ENCODE measurements around the gene ZNF638. TPM values are rescaled to one million over a fixed set of nuclear protein-coding genes. Genes with fewer than 3 reads are reported as not detected.

Gene ZNF638
- polyA plus RNA-seq, 2 donors = 42.4 to 102 TPM

DNA sequence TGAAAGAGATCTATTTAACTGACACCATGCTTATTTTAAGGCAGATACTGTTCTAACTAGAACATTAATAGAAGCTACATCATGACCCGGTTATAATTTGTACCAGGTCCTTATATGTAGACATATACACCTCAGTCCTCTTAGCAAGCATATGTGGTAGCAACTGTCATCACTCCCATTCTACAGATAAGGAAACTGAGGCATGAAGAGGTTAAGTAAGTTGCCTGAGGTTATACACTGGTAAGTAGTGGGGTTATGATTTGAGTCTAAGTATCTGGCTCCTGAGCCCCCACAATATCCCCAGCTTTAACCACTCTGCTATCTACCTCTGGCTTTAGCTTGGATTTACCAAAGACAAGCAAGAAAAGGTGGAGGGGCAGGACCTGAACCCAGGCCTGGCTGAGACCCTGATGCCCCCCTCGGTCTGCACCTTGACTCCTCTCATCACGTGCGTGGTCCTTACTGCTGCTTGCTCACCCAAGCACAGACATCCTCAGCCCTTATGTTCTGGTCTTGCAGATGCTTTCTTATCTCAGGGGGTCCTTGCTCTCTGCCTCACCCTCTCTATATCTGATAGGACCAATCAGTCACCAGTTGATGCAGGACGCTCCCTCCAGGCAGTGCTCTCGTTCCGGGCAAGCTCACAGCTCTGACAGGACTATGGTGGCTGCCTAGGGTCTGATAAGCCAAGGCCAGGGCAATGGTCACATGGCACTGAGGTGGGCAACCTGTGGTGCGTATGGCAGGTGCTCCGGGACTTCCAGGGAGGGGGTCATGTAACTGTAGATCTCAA, 125.7 kb downstream of the ZNF638 start:
- peaks cover 0 to 4% of the 10 kb centered on the region in 2 donors for H3K9me3 ChIP-seq (ENCODE audit: control insufficient read depth in 2 of 2, insufficient read depth in 1 of 2, low read depth in 1 of 2, low read length in 1 of 2)
- peak overlapping the region in 1 of 2 donors; percentile 24 for H3K27ac ChIP-seq (ENCODE audit: low read depth in 2 of 2, low read length in 1 of 2)
- WGBS, 2 donors = 92 to 93% methylated on average over 9 of the region's 9 CpGs
- H3K4me1 ChIP-seq (ENCODE audit: control insufficient read depth in 2 of 2, insufficient read depth in 2 of 2, low read length in 1 of 2) = peaks cover 6 to 7% of the 10 kb centered on the region in 2 donors
- H3K4me3 ChIP-seq (ENCODE audit: low read depth in 1 of 2, low read length in 2 of 2) = no peak overlapping the region
- no peaks in the 10 kb centered on the region for H3K36me3 ChIP-seq (ENCODE audit: control insufficient read depth in 2 of 2, insufficient read depth in 2 of 2, low read length in 1 of 2)
- H3K27me3 ChIP-seq (ENCODE audit: control insufficient read depth in 1 of 2, insufficient read depth in 2 of 2, low read length in 2 of 2) = no peaks in the 10 kb centered on the region

DNA sequence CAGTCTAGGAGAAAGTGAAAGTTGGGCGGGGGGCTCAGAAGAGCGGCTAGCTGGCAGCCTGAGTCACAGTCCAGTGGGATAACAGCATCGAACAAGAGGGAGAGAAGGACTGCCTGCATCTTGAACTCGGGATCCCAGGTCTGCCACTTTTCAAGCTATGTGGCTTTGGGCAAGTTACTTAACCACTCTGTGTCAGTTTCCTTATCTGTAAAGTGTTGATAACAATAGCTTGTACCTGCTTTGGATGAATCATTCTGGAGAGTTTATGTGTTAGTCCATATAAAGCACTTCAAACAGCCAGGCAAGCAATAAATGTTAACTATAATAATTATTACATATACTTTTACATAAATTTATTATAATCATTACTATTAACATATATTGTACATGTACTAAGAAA, 126.3 kb downstream of the ZNF638 start:
- WGBS, 2 donors = 77 to 79% methylated on average over 4 of the region's 4 CpGs
- Histone ChIP-seq H3K9me3 (ENCODE audit: control insufficient read depth in 2 of 2, insufficient read depth in 1 of 2, low read depth in 1 of 2, low read length in 1 of 2) (peaks cover 0 to 6% of the 10 kb centered on the region in 2 donors), H3K27ac (ENCODE audit: low read depth in 2 of 2, low read length in 1 of 2) (no peak overlapping the region), H3K4me1 (ENCODE audit: control insufficient read depth in 2 of 2, insufficient read depth in 2 of 2, low read length in 1 of 2) (peaks cover 5 to 7% of the 10 kb centered on the region in 2 donors), H3K27me3 (ENCODE audit: control insufficient read depth in 1 of 2, insufficient read depth in 2 of 2, low read length in 2 of 2) (no peaks in the 10 kb centered on the region), H3K4me3 (ENCODE audit: low read depth in 1 of 2, low read length in 2 of 2) (no peak overlapping the region), H3K36me3 (ENCODE audit: control insufficient read depth in 2 of 2, insufficient read depth in 2 of 2, low read length in 1 of 2) (no peaks in the 10 kb centered on the region)

DNA sequence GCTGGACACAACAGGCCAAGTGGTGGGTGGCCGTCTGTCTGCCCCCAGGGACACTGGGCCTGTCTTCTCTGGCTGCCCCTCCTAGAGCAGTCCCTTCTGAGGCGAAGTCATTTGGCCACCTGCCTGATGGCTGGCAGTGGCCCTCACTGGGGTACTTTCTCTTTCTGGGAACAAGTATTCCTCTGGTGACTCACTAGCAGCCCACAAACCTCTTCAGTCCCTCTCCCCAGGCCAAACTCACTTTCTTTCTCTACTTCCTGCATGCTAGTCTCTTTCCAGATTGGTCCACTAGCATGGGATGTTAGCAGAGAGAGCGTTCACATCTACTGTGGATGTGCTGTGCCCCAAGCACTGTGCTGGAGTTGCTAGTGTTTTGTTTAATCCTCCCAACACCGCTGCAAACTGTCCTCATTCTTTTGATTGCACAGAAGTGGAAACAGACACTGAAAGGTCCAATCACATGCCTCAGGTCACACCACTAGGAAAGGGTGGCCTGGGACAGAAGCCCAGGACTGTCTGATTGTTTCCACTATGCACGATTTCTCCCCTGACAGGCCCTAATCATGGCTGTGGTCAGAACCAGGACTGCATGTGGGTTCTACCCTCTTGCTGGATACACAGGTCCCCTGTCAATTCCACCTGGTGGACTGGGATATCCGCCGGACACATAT, 127.0 kb downstream of the ZNF638 start:
- H3K4me1 ChIP-seq (ENCODE audit: control insufficient read depth in 2 of 2, insufficient read depth in 2 of 2, low read length in 1 of 2) = peaks cover 3 to 5% of the 10 kb centered on the region in 2 donors
- H3K27me3 ChIP-seq (ENCODE audit: control insufficient read depth in 1 of 2, insufficient read depth in 2 of 2, low read length in 2 of 2) = no peaks in the 10 kb centered on the region
- no peaks in the 10 kb centered on the region for H3K36me3 ChIP-seq (ENCODE audit: control insufficient read depth in 2 of 2, insufficient read depth in 2 of 2, low read length in 1 of 2)
- H3K4me3 ChIP-seq (ENCODE audit: low read depth in 1 of 2, low read length in 2 of 2) = no peak overlapping the region
- H3K27ac ChIP-seq (ENCODE audit: low read depth in 2 of 2, low read length in 1 of 2) = peak overlapping the region in 1 of 2 donors; percentile 69
- 68 to 71% methylated on average over 7 of the region's 7 CpGs for WGBS, 2 donors
- peaks cover 0 to 7% of the 10 kb centered on the region in 2 donors for H3K9me3 ChIP-seq (ENCODE audit: control insufficient read depth in 2 of 2, insufficient read depth in 1 of 2, low read depth in 1 of 2, low read length in 1 of 2)

DNA sequence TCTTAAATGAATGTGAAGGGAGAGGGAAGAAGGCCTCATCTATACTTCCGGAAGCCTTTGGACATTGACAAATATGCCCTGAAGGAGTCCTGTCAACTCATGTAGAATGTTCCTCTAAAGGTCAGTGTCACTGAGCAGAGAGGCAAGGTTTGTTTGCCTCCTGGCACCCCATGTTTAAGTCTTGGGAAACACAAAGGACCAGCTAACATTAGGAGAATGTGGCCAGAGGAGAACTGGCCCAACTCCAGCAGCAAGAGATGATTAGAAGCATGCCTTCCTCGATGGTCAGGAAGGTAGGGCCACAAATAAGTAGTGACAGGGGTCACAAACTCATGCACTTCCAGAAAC, 127.5 kb downstream of the ZNF638 start:
- H3K36me3 ChIP-seq (ENCODE audit: control insufficient read depth in 2 of 2, insufficient read depth in 2 of 2, low read length in 1 of 2) = no peaks in the 10 kb centered on the region
- H3K27me3 ChIP-seq (ENCODE audit: control insufficient read depth in 1 of 2, insufficient read depth in 2 of 2, low read length in 2 of 2) = no peaks in the 10 kb centered on the region
- WGBS, 2 donors = 65 to 80% methylated on average over 2 of the region's 2 CpGs
- H3K27ac ChIP-seq (ENCODE audit: low read depth in 2 of 2, low read length in 1 of 2) = peak overlapping the region in 1 of 2 donors; percentile 16
- H3K4me3 ChIP-seq (ENCODE audit: low read depth in 1 of 2, low read length in 2 of 2) = no peak overlapping the region
- H3K9me3 ChIP-seq (ENCODE audit: control insufficient read depth in 2 of 2, insufficient read depth in 1 of 2, low read depth in 1 of 2, low read length in 1 of 2) = peaks cover 0 to 7% of the 10 kb centered on the region in 2 donors
- peaks cover 3 to 5% of the 10 kb centered on the region in 2 donors for H3K4me1 ChIP-seq (ENCODE audit: control insufficient read depth in 2 of 2, insufficient read depth in 2 of 2, low read length in 1 of 2)

DNA sequence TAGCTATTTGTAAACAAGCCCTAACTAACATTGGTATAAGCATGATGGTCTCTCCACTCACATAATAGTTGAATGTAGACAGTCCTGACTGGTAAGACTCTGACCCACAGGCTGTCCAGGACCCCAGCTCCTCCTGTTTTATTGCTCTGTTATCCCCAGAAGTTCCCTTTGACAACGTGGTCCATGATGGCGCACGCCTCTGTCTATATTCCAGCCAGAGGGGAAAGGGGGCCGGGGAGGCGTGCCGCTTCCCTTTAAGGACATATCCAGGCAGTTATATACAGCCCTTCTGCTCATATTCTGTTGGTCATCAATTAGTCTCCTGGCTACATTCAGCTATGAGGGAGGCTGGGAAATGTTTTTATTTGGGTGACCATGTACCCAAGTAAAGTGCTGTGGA, 128.5 kb downstream of the ZNF638 start:
- Histone ChIP-seq H3K27ac (ENCODE audit: low read depth in 2 of 2, low read length in 1 of 2) (no peak overlapping the region), H3K4me1 (ENCODE audit: control insufficient read depth in 2 of 2, insufficient read depth in 2 of 2, low read length in 1 of 2) (peaks cover 0 to under 1% of the 10 kb centered on the region in 2 donors), H3K27me3 (ENCODE audit: control insufficient read depth in 1 of 2, insufficient read depth in 2 of 2, low read length in 2 of 2) (no peaks in the 10 kb centered on the region), H3K4me3 (ENCODE audit: low read depth in 1 of 2, low read length in 2 of 2) (no peak overlapping the region), H3K9me3 (ENCODE audit: control insufficient read depth in 2 of 2, insufficient read depth in 1 of 2, low read depth in 1 of 2, low read length in 1 of 2) (peaks cover 0 to 7% of the 10 kb centered on the region in 2 donors), H3K36me3 (ENCODE audit: control insufficient read depth in 2 of 2, insufficient read depth in 2 of 2, low read length in 1 of 2) (no peaks in the 10 kb centered on the region)
- WGBS, 2 donors = 80 to 89% methylated on average over 6 of the region's 6 CpGs

DNA sequence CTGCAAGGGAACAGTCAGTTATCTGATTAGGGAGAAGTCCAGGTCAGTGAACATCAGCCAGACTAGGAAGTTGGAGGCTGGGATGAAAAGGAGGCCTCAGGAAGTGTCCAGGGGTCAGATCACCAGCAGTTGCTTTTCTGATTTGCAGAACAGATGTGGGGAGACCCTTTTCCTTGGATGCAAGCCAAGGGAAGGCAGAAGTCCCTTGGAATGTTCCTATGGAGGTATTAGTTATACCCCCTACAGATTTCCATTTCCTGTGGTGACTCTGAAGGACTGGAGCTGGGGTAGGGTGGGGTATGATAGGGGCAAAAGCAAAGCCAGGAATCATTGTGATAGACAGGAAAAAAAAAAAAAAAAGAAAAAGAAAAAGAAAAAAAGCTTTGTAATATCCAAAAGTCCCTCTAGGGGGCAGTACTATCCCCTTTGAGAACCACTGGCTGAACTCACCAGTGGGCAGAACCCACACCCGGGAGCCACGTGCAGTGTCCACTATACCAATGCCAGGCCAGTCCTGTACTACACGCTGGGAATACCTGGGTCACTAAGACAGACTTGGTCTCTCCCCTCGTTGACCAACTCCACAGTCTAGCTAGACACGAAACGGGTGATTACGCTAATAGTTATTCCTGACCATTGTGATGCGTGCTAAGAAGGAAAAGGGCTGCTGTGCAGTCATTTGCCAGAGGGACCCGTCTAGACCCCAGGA, 129.2 kb downstream of the ZNF638 start:
- WGBS, 2 donors = 60 to 62% methylated on average over 9 of the region's 9 CpGs
- peaks cover 0 to 7% of the 10 kb centered on the region in 2 donors for H3K9me3 ChIP-seq (ENCODE audit: control insufficient read depth in 2 of 2, insufficient read depth in 1 of 2, low read depth in 1 of 2, low read length in 1 of 2)
- no peaks in the 10 kb centered on the region for H3K27me3 ChIP-seq (ENCODE audit: control insufficient read depth in 1 of 2, insufficient read depth in 2 of 2, low read length in 2 of 2)

DNA sequence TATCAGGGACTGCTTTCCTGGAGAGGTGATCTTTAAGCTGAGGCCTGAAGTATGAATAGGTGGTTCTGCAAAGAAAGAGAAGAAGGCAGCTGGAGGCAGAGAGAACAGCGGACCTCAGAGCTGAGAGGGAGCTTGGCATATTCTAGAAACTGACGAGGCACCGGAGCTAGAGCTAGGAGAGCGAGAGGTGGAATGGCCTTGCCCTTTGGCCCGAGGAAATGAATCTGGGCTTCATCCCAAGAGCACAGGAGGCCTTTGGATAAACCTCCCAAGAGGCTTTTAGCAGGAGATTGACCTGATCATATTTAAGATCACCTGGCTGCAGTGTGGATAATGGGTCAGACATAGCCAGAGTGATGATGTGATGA, 129.7 kb downstream of the ZNF638 start:
- Histone ChIP-seq H3K27me3 (ENCODE audit: control insufficient read depth in 1 of 2, insufficient read depth in 2 of 2, low read length in 2 of 2) (no peaks in the 10 kb centered on the region), H3K4me3 (ENCODE audit: low read depth in 1 of 2, low read length in 2 of 2) (no peak overlapping the region), H3K4me1 (ENCODE audit: control insufficient read depth in 2 of 2, insufficient read depth in 2 of 2, low read length in 1 of 2) (peaks cover 5 to 6% of the 10 kb centered on the region in 2 donors), H3K36me3 (ENCODE audit: control insufficient read depth in 2 of 2, insufficient read depth in 2 of 2, low read length in 1 of 2) (no peaks in the 10 kb centered on the region), H3K9me3 (ENCODE audit: control insufficient read depth in 2 of 2, insufficient read depth in 1 of 2, low read depth in 1 of 2, low read length in 1 of 2) (peaks cover 0 to 7% of the 10 kb centered on the region in 2 donors), H3K27ac (ENCODE audit: low read depth in 2 of 2, low read length in 1 of 2) (no peak overlapping the region)
- WGBS, 2 donors = 53 to 63% methylated on average over 5 of the region's 5 CpGs

More for the DNA sequence above, 129.2 kb downstream of the ZNF638 start:
- Histone ChIP-seq H3K4me1 (ENCODE audit: control insufficient read depth in 2 of 2, insufficient read depth in 2 of 2, low read length in 1 of 2) (peaks cover 0 to 2% of the 10 kb centered on the region in 2 donors), H3K27ac (ENCODE audit: low read depth in 2 of 2, low read length in 1 of 2) (no peak overlapping the region), H3K4me3 (ENCODE audit: low read depth in 1 of 2, low read length in 2 of 2) (no peak overlapping the region), H3K36me3 (ENCODE audit: control insufficient read depth in 2 of 2, insufficient read depth in 2 of 2, low read length in 1 of 2) (no peaks in the 10 kb centered on the region)

DNA sequence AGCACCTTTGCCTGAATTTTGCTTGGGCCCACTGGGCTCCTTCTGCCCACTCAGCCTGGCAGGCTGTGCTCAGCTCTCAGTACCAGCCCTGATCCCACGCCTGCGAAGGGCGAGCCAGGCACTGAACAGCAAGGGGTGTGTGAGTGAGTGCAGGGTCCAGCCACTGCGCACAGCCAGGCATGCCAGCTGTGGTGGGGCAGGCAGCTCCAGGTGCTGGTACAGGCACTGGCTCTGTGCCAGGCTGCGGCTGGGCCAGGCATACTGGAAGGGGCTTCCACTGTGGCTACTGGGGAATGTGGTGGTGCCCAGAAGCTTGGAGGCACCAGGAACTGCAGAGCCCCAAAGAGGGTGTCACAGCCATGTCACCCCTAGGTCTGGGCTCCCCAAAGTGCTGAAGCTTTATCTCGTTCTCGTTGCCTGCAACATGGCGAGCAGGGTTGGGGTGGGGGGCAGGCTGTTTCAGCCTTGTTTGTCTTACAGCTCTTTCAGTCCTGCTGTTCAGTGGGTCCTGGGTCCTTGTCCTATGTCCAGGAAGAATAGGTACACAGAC, 130.5 kb downstream of the ZNF638 start:
- H3K27ac ChIP-seq (ENCODE audit: low read depth in 2 of 2, low read length in 1 of 2) = no peak overlapping the region
- H3K4me3 ChIP-seq (ENCODE audit: low read depth in 1 of 2, low read length in 2 of 2) = no peak overlapping the region
- peaks cover 0 to 4% of the 10 kb centered on the region in 2 donors for H3K27me3 ChIP-seq (ENCODE audit: control insufficient read depth in 1 of 2, insufficient read depth in 2 of 2, low read length in 2 of 2)
- peaks cover 6% of the 10 kb centered on the region in 2 donors for H3K4me1 ChIP-seq (ENCODE audit: control insufficient read depth in 2 of 2, insufficient read depth in 2 of 2, low read length in 1 of 2)
- 82 to 84% methylated on average over 8 of the region's 8 CpGs for WGBS, 2 donors
- H3K9me3 ChIP-seq (ENCODE audit: control insufficient read depth in 2 of 2, insufficient read depth in 1 of 2, low read depth in 1 of 2, low read length in 1 of 2) = peaks cover 0 to 7% of the 10 kb centered on the region in 2 donors
- H3K36me3 ChIP-seq (ENCODE audit: control insufficient read depth in 2 of 2, insufficient read depth in 2 of 2, low read length in 1 of 2) = no peaks in the 10 kb centered on the region

DNA sequence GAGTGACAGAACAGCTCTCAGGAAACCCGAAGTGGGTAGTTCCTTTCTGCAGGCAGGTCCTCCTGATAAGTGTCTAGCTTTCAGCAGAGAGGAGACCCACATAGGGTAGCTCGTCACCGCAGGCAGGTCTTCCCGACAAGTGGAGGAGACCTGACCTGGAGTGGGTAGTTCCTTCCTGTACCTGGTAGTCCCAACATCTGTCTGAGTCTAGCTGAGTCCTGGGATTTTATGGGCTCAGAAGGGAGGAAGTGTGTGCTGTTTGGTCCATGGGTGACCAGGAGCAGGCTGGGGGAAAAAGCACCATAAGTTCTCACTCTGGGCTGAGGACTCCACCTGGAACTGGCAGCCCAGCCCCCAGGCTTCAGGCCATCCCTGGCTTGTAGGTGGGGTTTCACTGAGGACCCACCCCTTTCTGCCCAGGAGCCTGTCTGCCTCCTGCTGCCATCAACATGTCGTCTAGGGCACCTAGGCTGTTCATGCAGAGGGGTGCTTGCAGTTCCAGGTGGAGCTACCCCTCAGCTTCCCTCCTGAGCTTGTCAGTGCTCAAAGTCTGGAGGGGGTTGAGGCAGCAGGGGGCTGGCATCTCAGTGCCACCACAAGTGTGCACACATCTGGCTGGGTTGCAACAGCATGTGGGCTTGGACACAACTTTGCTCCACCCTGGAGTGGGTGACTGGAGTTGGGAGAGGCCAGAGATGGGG, 131.2 kb downstream of the ZNF638 start:
- no peak overlapping the region for H3K27ac ChIP-seq (ENCODE audit: low read depth in 2 of 2, low read length in 1 of 2)
- no peak overlapping the region for H3K4me3 ChIP-seq (ENCODE audit: low read depth in 1 of 2, low read length in 2 of 2)
- 88 to 90% methylated on average over 5 of the region's 5 CpGs for WGBS, 2 donors
- H3K27me3 ChIP-seq (ENCODE audit: control insufficient read depth in 1 of 2, insufficient read depth in 2 of 2, low read length in 2 of 2) = peaks cover 0 to 4% of the 10 kb centered on the region in 2 donors
- H3K9me3 ChIP-seq (ENCODE audit: control insufficient read depth in 2 of 2, insufficient read depth in 1 of 2, low read depth in 1 of 2, low read length in 1 of 2) = peaks cover 0 to 7% of the 10 kb centered on the region in 2 donors
- H3K4me1 ChIP-seq (ENCODE audit: control insufficient read depth in 2 of 2, insufficient read depth in 2 of 2, low read length in 1 of 2) = peaks cover 6% of the 10 kb centered on the region in 2 donors
- H3K36me3 ChIP-seq (ENCODE audit: control insufficient read depth in 2 of 2, insufficient read depth in 2 of 2, low read length in 1 of 2) = no peaks in the 10 kb centered on the region

All from esophagus (tissue), 2 donors.